Stimulated activated CD8-positive, alpha-beta memory T cell treated with anti-CD3 and anti-CD28 coated beads, Interleukin-12 subunit alpha, Interleukin-12 subunit beta, amount 100 ng/mL, for 1 hour (primary cell): ENCODE measurements around the gene RPSA.
"Not testable (repeated sequence)": the region's sequence is repeated elsewhere in the genome, so short reads cannot be mapped to it uniquely, and the experiment has no call there.

Source experiments
- DNase-seq: peaks from one replicate; pipeline ENCODE4 v3.0.0-alpha.2; 2020; ENCODE audit warnings: low read depth

RPSA gene

GRCh38 chr3:39388741-39389248 lies 17.7 kb upstream of the RPSA start:
- DNase-seq = no peak

- DNase-seq = no peak
Measured at GRCh38 chr3:39390181-39390580, 16.3 kb upstream of the RPSA start.

- DNase-seq = no peak
Measured at GRCh38 chr3:39396690-39397089, 9.8 kb upstream of the RPSA start.

- DNase-seq = no peak
Measured at GRCh38 chr3:39398700-39399099, 7.8 kb upstream of the RPSA start.

- no peak for DNase-seq
Measured at GRCh38 chr3:39401983-39402382, 4.5 kb upstream of the RPSA start.

GRCh38 chr3:39404943-39405686 lies 1.4 kb upstream of the RPSA start:
- DNase-seq = no peak

- no peak for DNase-seq
Measured at GRCh38 chr3:39405687-39406367, 693 bp upstream of the RPSA start.

GRCh38 chr3:39407259-39407629 lies 724 bp downstream of the RPSA start:
- DNase-seq = no peak

- no peak for DNase-seq
Measured at GRCh38 chr3:39407773-39408492, 1.4 kb downstream of the RPSA start.

GRCh38 chr3:39408493-39409372 lies 2.2 kb downstream of the RPSA start:
- no peak for DNase-seq

GRCh38 chr3:39409514-39410136 lies 3.1 kb downstream of the RPSA start:
- no peak for DNase-seq

GRCh38 chr3:39410893-39411292 lies 4.4 kb downstream of the RPSA start:
- DNase-seq = no peak

GRCh38 chr3:39412668-39413260 lies 6.2 kb downstream of the RPSA start:
- no peak for DNase-seq

- DNase-seq = no peak
Measured at GRCh38 chr3:39413691-39414420, 7.3 kb downstream of the RPSA start.

- DNase-seq = no peak
Measured at GRCh38 chr3:39414421-39414907, 7.9 kb downstream of the RPSA start.

GRCh38 chr3:39415302-39415701 lies 8.8 kb downstream of the RPSA start:
- not testable (repeated sequence) for DNase-seq

GRCh38 chr3:39415983-39416382 lies 9.5 kb downstream of the RPSA start:
- DNase-seq = no peak

GRCh38 chr3:39416998-39417397 lies 10.5 kb downstream of the RPSA start:
- DNase-seq = not testable (repeated sequence)

- not testable (repeated sequence) for DNase-seq
Measured at GRCh38 chr3:39418556-39419225, 12.2 kb downstream of the RPSA start.
